Fibroblast of the aortic adventitia (primary cell): Measurements from ENCODE around the gene TM2D3. TPM values are rescaled to one million over a fixed set of nuclear protein-coding genes. Genes with fewer than 3 reads are reported as not detected.

Source experiments
- DNase-seq: peaks from one replicate; pipeline ENCODE4 v3.0.0-alpha.2; 2010; ENCODE audit warnings: low read depth
- H3K4me3 ChIP-seq: 2 replicates; pipeline ENCODE4 v1.5.1; 2011; ENCODE audit warnings: low read depth, mild to moderate bottlenecking, control low read depth, low read length, moderate library complexity
- total RNA-seq: library from RNA; depleted of rRNA; stranded (reverse); fragments of >200 nt; gene quantifications from 2 replicates; pipeline ENCODE4 v1.2.3, GENCODE V29; 2012; ENCODE audit warnings: low replicate concordance
- TF ChIP-seq, protein P1 (sequence below): IDR thresholded peaks from 2 replicates; pipeline ENCODE4 v1.5.1; 2011; ENCODE audit warnings: mild to moderate bottlenecking, low read length, control low read depth, inconsistent platforms; ENCODE audit not compliant: insufficient read depth

The TM2D3 gene
- total RNA-seq, 1 donor = 37.0 TPM

DNA sequence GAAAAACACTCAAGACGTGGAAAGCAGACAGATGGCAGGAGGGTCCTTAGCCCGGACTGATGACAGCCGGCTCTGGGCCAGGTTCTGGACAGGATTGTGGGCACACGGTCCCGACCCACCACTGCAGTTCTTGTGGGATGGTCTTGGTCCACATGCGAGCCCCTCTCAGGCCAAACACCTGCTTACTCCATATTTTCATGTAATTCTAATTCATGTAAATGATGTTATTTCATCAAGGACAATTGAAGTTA lies 32.6 kb downstream of the TM2D3 start:
- TF ChIP-seq, protein P1, sequence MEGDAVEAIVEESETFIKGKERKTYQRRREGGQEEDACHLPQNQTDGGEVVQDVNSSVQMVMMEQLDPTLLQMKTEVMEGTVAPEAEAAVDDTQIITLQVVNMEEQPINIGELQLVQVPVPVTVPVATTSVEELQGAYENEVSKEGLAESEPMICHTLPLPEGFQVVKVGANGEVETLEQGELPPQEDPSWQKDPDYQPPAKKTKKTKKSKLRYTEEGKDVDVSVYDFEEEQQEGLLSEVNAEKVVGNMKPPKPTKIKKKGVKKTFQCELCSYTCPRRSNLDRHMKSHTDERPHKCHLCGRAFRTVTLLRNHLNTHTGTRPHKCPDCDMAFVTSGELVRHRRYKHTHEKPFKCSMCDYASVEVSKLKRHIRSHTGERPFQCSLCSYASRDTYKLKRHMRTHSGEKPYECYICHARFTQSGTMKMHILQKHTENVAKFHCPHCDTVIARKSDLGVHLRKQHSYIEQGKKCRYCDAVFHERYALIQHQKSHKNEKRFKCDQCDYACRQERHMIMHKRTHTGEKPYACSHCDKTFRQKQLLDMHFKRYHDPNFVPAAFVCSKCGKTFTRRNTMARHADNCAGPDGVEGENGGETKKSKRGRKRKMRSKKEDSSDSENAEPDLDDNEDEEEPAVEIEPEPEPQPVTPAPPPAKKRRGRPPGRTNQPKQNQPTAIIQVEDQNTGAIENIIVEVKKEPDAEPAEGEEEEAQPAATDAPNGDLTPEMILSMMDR = no peak
- no peak overlapping the region for H3K4me3 ChIP-seq
- no peak for DNase-seq

DNA sequence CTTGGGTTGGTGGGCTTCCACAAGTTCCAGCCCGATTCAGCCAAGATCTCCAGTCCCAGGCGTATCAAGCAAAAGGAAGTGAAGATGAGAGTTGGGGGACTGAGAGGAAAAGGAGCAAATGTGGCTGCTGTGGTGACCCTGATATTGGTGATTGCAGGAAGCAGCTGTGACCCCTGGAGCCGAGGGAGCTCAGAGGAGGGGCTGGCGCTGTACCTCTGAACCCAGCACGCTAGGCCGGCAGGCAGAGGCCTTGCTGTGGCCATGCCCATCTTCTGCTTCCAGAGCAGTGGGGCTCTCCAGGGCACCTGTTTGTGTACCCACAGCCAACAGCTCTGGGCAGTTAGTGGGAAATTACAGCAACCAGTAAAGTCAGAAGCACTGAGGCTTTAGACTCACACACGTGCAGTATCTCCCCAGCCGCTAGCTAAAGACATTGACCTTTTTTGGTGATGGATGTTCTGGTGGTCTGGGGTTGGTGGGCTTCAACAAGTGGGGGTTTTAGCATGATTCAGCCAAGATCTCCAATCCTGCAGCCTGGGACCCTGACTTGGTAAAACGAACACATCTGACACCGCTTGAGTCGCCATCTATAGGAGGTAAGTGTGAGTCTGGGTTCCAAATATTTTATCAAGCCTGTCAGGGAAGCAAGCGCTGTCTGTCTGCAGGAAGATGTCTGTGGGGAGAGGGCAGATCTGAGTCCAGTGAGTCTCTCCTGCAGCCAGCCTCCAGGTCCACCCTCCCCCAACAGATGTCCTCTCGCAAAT lies 33.1 kb downstream of the TM2D3 start:
- no peak overlapping the region for H3K4me3 ChIP-seq
- TF ChIP-seq, protein P1 = no peak
- DNase-seq = no peak

DNA sequence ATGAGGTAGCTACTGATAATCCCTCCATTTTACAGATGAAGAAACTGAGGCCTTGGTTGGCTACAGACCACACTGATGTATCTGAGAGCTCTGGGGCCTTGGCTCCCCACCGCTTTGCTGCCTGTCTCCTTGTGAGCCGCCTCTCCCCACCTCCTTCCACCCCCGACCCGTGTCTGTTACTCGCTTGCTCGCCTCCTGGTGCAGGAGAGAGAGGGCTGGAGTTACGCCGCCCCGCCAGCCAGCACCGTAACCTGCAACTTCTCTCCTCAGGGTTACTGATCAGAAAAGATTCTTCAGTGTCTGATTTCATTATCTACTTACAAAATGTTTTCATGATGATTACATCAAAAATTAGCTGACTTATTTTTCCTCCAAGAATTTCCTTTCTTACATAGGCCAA lies 34.1 kb downstream of the TM2D3 start:
- H3K4me3 ChIP-seq = no peak overlapping the region
- TF ChIP-seq, protein P1 = no peak
- no peak for DNase-seq

GRCh38 chr15:101617390-101617965 lies 34.7 kb downstream of the TM2D3 start:
- peak; percentile 72 for DNase-seq
- H3K4me3 ChIP-seq = no peak overlapping the region
- TF ChIP-seq, protein P1 = no peak

DNA sequence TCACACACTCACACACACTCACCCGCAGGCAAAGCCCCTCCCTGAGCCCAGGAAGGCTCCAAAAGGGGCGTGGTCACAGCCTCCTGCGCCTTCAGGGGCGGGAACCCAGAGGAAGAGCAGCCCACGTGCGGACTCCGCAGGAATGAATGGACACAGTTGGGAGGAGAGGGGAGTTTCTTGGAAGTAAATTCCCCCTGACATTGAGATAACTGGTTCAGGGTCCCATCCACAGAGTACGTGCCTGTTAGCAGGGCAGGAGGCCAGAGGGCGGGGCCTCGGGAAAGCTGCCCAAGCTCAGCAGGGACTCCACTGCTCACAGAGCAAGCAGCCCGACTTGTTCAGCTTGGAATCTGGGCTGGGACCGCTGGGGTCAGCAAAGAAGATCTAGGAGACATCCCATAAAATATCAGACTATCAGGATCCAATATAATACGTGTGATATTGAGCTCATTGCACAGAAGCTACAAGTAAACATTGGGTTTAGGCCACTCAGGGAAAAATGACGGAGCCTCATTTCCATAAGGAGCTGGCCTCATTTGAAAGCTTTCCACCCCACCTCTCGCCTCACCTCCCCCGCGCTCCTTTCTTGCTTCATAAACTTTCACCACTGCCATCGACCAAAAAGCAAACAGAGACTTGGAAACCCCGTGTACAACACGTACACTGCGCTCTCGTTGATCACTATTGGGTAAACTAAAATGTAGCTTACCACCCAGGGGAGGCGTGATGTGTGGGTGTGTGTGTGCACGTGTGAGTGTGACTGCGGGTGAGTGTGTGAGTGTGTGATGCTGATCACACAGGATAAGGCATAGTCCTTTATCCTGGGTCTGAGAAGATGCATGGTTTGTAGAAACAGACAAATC lies 36.0 kb downstream of the TM2D3 start:
- peak; percentile 77 for DNase-seq
- TF ChIP-seq, protein P1 = no peak
- H3K4me3 ChIP-seq = no peak overlapping the region

DNA sequence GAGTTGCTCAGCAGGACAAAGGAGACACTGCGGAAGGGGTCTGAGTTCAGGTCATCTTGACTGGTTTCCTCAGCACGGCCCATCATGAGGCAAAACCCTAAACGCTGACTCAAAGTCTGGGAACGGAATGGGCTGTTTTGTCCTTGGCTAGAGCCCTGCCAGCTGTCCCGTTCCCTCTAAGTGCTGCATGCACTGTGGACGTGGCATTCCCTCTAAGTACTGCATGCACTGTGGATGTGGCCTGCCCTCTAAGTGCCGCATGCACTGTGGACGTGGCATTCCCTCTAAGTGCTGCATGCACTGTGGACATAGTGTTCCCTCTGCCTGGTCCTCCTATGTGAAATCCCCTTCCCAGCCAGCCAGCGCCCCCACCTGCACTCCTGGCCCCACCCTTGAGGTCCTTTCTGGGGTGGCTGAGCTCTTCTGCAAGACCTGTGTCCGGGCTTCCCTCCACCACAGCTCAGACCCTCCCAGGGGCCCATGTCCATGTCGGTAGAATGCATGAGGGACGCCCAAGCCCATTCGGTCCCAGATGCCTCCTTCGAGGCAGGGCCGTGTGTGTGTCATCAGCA lies 36.7 kb downstream of the TM2D3 start:
- DNase-seq = peak; percentile 23
- no peak overlapping the region for H3K4me3 ChIP-seq
- TF ChIP-seq, protein P1 = no peak
